Spleen (tissue), 11 donors: ENCODE results near the gene ALKBH3. TPM values are rescaled to one million over a fixed set of nuclear protein-coding genes. Genes with fewer than 3 reads are reported as not detected.
A peak's percentile ranks its signal among the peaks of the same experiment; 100 is the strongest.

Experiments
- DNase-seq: peaks from one replicate; pipeline ENCODE4 v3.0.0-alpha.2; 2020
- H3K27ac ChIP-seq, 8 donors: fragments of 200-600 bp; sonication (generic) in 7 of 8; 1 replicate in 4 of 8; 2 replicates in 4 of 8; pipeline versions ENCODE4 v1.5.0 to v1.8.0; 2016 to 2021; ENCODE audit warnings: inconsistent platforms in 4 of 8, mild to moderate bottlenecking in 4 of 8, moderate library complexity in 1 of 8
- H3K27me3 ChIP-seq, 7 donors: fragments of 200-600 bp; sonication (generic) in 6 of 7; replicated peaks in 1 of 7; 1 replicate in 4 of 7; 2 replicates in 3 of 7; pipeline versions ENCODE4 v1.5.0 to v1.8.0; 2016 to 2021; ENCODE audit warnings: inconsistent platforms in 3 of 7, mild to moderate bottlenecking in 1 of 7
- H3K36me3 ChIP-seq, 6 donors: fragments of 200-600 bp; sonication (generic) in 5 of 6; 1 replicate in 4 of 6; 2 replicates in 2 of 6; pipeline versions ENCODE4 v1.5.0 to v1.8.0; 2016 to 2021; ENCODE audit warnings: inconsistent platforms in 2 of 6
- H3K4me1 ChIP-seq, 6 donors: fragments of 200-600 bp; sonication (generic) in 5 of 6; 1 replicate in 3 of 6; 2 replicates in 3 of 6; pipeline versions ENCODE4 v1.5.0 to v1.8.0; 2016 to 2021; ENCODE audit warnings: inconsistent platforms in 3 of 6
- H3K4me3 ChIP-seq, 8 donors: fragments of 200-600 bp; sonication (generic) in 7 of 8; 1 replicate in 4 of 8; 2 replicates in 4 of 8; pipeline versions ENCODE4 v1.5.0 to v1.8.0; 2016 to 2021; ENCODE audit warnings: inconsistent platforms in 4 of 8, mild to moderate bottlenecking in 4 of 8, moderate library complexity in 2 of 8
- H3K9me3 ChIP-seq, 8 donors: fragments of 200-600 bp; sonication (generic) in 7 of 8; 1 replicate in 4 of 8; 2 replicates in 4 of 8; pipeline versions ENCODE4 v1.5.0 to v1.8.0; 2016 to 2021; ENCODE audit warnings: inconsistent platforms in 4 of 8
- CTCF ChIP-seq, 11 experiments: fragments of 200-600 bp in 7 of 11; fragments of 450-650 bp in 4 of 11; sonication (generic) in 4 of 11; IDR thresholded peaks in 8 of 11; conservative IDR thresholded peaks in 3 of 11; 1 replicate in 7 of 11; 2 replicates in 4 of 11; pipeline versions ENCODE4 v1.4.0 to v1.8.0; 2016 to 2021; ENCODE audit warnings: antibody characterized with exemption in 11 of 11, inconsistent platforms in 4 of 11, mild to moderate bottlenecking in 1 of 11
- POLR2A ChIP-seq, 3 donors: fragments of 450-650 bp; IDR thresholded peaks; one replicate each; pipeline ENCODE4 v1.5.1; 2017; ENCODE audit warnings: antibody characterized with exemption in 3 of 3, mild to moderate bottlenecking in 1 of 3
- POLR2AphosphoS5 ChIP-seq, 3 donors: sonication (generic); formaldehyde crosslinking; IDR thresholded peaks; one replicate each; pipeline ENCODE4 v1.5.1; 2017; ENCODE audit warnings: antibody characterized with exemption in 3 of 3
- WGBS, 5 donors: extraction: QIAGEN DNeasy Blood & Tissue Kit in 3 of 5; methylation state at CpG; one replicate each; pipeline versions ENCODE4 v1.1.5 to v1.1.7; 2013 to 2018; 5-methylcytosine and 5-hydroxymethylcytosine counted together
- intact Hi-C: fragments of 100-400 bp; cut with DNase I; formaldehyde crosslinking; loops from one replicate; pipeline ENCODE4 v1.15.0; 2023; ENCODE audit warnings: low total_unique reads
- polyA plus RNA-seq, 3 donors: library from polyadenylated mRNA; stranded (reverse); fragments of 200-250 nt; gene quantifications; one replicate each; pipeline ENCODE4 v1.2.1, GENCODE V29; 2013
- total RNA-seq, 7 donors: library from RNA; depleted of rRNA in 3 of 7; stranded (reverse); fragments of >200 nt in 3 of 7; fragmentation: NEBNext Ultra II Directional in 4 of 7; extraction: Animal tissue kit (Norgen Biotek cat#: 25700) in 4 of 7; gene quantifications; one replicate each; pipeline versions ENCODE4 v1.1.0 to v1.2.1, GENCODE V29; 2016 to 2021
- donor health status: healthy with polysubstance abuse.
- donor health status: DM: no; HTN: no; CAD: no; lungs with moderate emphysema.
- donor health status: DM: no; HTN: no; CAD: no.
- donor health status: Bipolar disorder and iron deficiency.
- donor health status: healthy.
- donor health status: DM: no; HTN: no; CAD: no.
- donor health status: DM: yes; HTN: yes; CAD: no.

Gene ALKBH3
- total and polyA plus RNA-seq, 10 donors = 21.6 to 42.2 (median 32.6) TPM

DNA sequence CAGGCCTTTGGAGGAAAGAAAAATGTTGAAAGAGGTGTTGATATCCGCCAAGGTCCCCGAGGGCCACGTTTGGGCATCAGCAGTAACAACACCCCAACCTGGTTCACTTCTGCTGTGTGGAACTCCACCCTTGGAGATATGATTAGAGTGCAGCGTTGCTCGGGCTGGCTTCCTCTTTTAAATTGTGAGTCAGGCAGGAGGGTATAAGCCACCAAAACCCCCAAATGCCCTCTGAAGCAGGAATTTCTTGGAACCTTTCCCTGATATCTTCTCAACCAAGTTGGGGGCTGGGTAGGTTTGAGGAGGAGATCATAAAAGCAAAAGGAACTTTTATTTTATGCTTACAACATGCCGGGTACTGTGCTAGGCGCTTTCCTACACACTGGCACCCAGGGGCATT, 55.4 kb downstream of the ALKBH3 start:
- WGBS, 5 donors = 27 to 67% (median 47%) methylated on average over 7 of the region's 7 CpGs
- no peak overlapping the region for H3K4me3 ChIP-seq
- peaks cover 0 to 23% (median 4%) of the 10 kb centered on the region in 7 donors for H3K27me3 ChIP-seq
- H3K27ac ChIP-seq = no peak overlapping the region
- TF ChIP-seq POLR2AphosphoS5 (IDR thresholded peaks at IDR 0.05) (no peak), POLR2A (IDR thresholded peaks at IDR 0.05) (no peak), CTCF (IDR thresholded peaks at IDR 0.05 in 8 of 11, conservative IDR thresholded peaks at IDR 0.05 in 3 of 11) (no peak)
- H3K4me1 ChIP-seq = peaks cover 0 to 16% (median 4%) of the 10 kb centered on the region in 6 donors
- no peaks in the 10 kb centered on the region for H3K36me3 ChIP-seq
- H3K9me3 ChIP-seq = no peaks in the 10 kb centered on the region
- intact Hi-C loops = no loop called here
- DNase-seq = no peak

DNA sequence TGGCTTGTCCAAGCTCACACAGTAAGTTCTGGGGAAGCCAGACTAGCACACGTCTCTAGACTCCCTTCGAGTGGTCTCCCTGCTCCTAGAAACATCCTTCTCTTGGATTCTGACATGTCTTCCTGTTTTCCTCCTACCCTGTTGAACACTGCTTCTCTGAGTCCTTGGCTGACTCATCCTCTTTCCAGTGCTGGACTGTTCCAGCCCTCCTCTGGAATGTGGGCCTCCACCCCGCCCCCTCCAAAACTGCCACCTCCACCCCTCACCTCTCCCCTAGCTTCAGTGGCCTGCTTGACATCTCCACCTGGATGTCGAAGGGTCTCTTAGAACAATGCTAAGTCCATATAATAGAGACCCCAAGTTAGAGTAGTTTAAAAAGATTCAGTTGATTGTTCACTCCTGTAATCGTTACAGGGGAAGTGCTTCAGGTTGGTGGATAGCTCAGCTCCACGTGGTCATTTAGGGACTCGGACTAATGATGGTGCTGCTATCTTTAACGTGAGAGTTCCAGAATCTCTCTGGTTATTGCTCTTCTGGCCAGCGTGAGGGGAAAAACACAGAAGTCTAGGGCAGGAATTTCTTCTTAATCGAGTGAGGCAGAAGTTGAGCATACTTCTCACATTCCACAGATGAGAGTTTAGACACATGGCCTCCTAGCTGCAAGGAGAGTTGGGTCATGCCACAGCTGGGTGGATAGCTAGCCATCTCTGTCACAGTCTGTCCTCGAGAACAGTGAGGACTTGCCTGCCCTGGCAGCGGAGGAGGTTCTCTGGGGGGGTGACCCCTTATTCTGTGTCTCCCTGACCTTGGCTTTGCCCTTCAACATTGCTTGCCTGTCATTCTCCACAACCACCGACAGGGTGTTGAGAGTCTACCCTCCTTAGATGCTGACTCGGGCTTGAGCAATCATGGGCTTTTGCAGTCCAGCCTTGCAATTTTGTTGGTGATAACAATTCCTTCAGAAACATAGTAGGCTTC, 57.1 kb downstream of the ALKBH3 start:
- TF ChIP-seq POLR2AphosphoS5 (IDR thresholded peaks at IDR 0.05) = peak in 1 of 3 donors; percentile 27
- TF ChIP-seq CTCF (IDR thresholded peaks at IDR 0.05 in 8 of 11, conservative IDR thresholded peaks at IDR 0.05 in 3 of 11) = peak in 4 of 11 experiments; percentile 10 to 20 (median 16)
- no peak for TF ChIP-seq POLR2A (IDR thresholded peaks at IDR 0.05)
- 62 to 73% (median 67%) methylated on average over 14 of the region's 14 CpGs for WGBS, 5 donors
- no peaks in the 10 kb centered on the region for H3K9me3 ChIP-seq
- no peak for DNase-seq
- peaks cover 0 to 39% (median 8%) of the 10 kb centered on the region in 7 donors for H3K27me3 ChIP-seq
- H3K4me3 ChIP-seq = no peak overlapping the region
- peak overlapping the region in 5 of 8 donors; percentile 7 to 53 (median 36) for H3K27ac ChIP-seq
- intact Hi-C loops = no loop called here
- H3K36me3 ChIP-seq = no peaks in the 10 kb centered on the region
- H3K4me1 ChIP-seq = peaks cover 0 to 20% (median 8%) of the 10 kb centered on the region in 6 donors

DNA sequence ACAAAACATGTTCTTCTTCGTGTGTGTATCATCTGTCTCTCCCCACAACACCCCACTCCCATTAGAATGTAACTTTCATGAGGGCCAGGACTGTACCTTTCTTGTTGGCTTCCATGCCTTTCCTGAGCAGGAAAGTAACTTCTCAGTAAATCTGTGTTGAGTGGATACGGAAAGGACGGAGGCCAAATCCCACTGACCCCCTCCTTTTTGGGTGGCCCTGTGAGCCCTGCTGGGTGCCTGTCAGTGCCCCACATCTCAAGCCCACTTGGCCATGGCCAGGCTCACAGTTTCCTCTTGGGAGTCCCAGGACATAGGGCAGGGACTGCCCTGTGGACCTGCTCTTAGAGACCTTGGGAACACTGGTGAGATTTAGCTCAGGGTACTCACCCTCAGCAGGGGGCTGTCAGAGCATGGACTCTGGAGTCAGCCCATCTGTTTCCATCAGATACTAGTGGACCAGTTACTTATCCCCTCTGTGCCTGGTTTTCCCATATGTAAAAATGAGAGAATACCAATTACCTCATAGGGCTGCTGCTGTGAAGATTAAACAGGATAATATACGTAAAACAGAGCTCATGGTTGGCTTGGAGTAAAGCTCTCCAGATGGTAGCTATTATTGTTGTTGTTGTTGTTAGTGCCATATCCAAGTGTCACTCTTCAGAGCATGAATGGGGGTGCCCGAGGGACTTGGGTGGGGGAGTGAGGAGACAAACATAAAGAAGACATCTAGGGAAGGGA, 60.8 kb downstream of the ALKBH3 start:
- H3K4me1 ChIP-seq = peaks cover 8 to 42% (median 33%) of the 10 kb centered on the region in 6 donors
- peak overlapping the region in 5 of 8 donors; percentile 79 to 86 (median 82) for H3K27ac ChIP-seq
- H3K9me3 ChIP-seq = no peaks in the 10 kb centered on the region
- no peaks in the 10 kb centered on the region for H3K36me3 ChIP-seq
- H3K27me3 ChIP-seq = peaks cover 0 to 64% (median 29%) of the 10 kb centered on the region in 7 donors
- intact Hi-C loops = loop anchor here (5.0 kb wide), 1 partner anchor 49 kb away; no protein-coding TSS in a partner anchor
- 57 to 63% (median 62%) methylated on average over 5 of the region's 5 CpGs for WGBS, 5 donors
- TF ChIP-seq POLR2A (IDR thresholded peaks at IDR 0.05) (no peak), CTCF (IDR thresholded peaks at IDR 0.05 in 8 of 11, conservative IDR thresholded peaks at IDR 0.05 in 3 of 11) (no peak), POLR2AphosphoS5 (IDR thresholded peaks at IDR 0.05) (no peak)
- no peak for DNase-seq
- peak overlapping the region in 5 of 8 donors; percentile 50 to 78 (median 55) for H3K4me3 ChIP-seq
